ENCODE results near the gene SEMA4D.

The SEMA4D gene

GRCh38 chr9:89339807-89340206, 158.1 kb downstream of the SEMA4D start:
- H3K79me2 ChIP-seq (ENCODE audit: low read length), result no peaks in the 10 kb centered on the region
- no peaks in the 10 kb centered on the region for H3K27me3 ChIP-seq (ENCODE audit: low read depth, low read length)
- H3K4me3 ChIP-seq (ENCODE audit: low read length), result no peak overlapping the region
- H3K4me2 ChIP-seq (ENCODE audit: low read length), result no peak overlapping the region
- no peaks in the 10 kb centered on the region for H4K20me1 ChIP-seq (ENCODE audit: insufficient read depth, low read length)
- no peak overlapping the region for H3K9ac ChIP-seq (ENCODE audit: low read length)
- no peak overlapping the region for H2AFZ ChIP-seq (ENCODE audit: low read depth, low read length)
- no peaks in the 10 kb centered on the region for H3K9me3 ChIP-seq (ENCODE audit: insufficient read depth, low read length)
- peaks cover 55% of the 10 kb centered on the region for H3K36me3 ChIP-seq (replicated peaks; ENCODE audit: low read depth, low read length)
- no peak overlapping the region for H3K27ac ChIP-seq (ENCODE audit: low read length)
- peaks cover 3% of the 10 kb centered on the region for H3K4me1 ChIP-seq (ENCODE audit: low read length)
- TF ChIP-seq CTCF (IDR thresholded peaks at IDR 0.05; ENCODE audit: low read depth, low read length) (no peak), EZH2phosphoT487 (IDR thresholded peaks at IDR 0.05; ENCODE audit: low read depth) (no peak)

GRCh38 chr9:89330513-89330912, 167.4 kb downstream of the SEMA4D start:
- TF ChIP-seq CTCF (IDR thresholded peaks at IDR 0.05; ENCODE audit: low read depth, low read length) (no peak), EZH2phosphoT487 (IDR thresholded peaks at IDR 0.05; ENCODE audit: low read depth) (no peak)
- Histone ChIP-seq H3K4me2 (ENCODE audit: low read length) (no peak overlapping the region), H3K36me3 (replicated peaks; ENCODE audit: low read depth, low read length) (peaks cover 51% of the 10 kb centered on the region), H3K4me3 (ENCODE audit: low read length) (no peak overlapping the region), H3K79me2 (ENCODE audit: low read length) (no peaks in the 10 kb centered on the region), H4K20me1 (ENCODE audit: insufficient read depth, low read length) (no peaks in the 10 kb centered on the region), H3K4me1 (ENCODE audit: low read length) (peaks cover 12% of the 10 kb centered on the region), H3K9ac (ENCODE audit: low read length) (no peak overlapping the region), H3K27ac (ENCODE audit: low read length) (no peak overlapping the region), H3K9me3 (ENCODE audit: insufficient read depth, low read length) (no peaks in the 10 kb centered on the region), H2AFZ (ENCODE audit: low read depth, low read length) (no peak overlapping the region), H3K27me3 (ENCODE audit: low read depth, low read length) (no peaks in the 10 kb centered on the region)

- TF ChIP-seq EZH2phosphoT487 (IDR thresholded peaks at IDR 0.05; ENCODE audit: low read depth) (no peak), CTCF (IDR thresholded peaks at IDR 0.05; ENCODE audit: low read depth, low read length) (no peak)
- H4K20me1 ChIP-seq (ENCODE audit: insufficient read depth, low read length), result no peaks in the 10 kb centered on the region
- peaks cover 11% of the 10 kb centered on the region for H3K4me1 ChIP-seq (ENCODE audit: low read length)
- H3K27ac ChIP-seq (ENCODE audit: low read length), result no peak overlapping the region
- no peak overlapping the region for H3K9ac ChIP-seq (ENCODE audit: low read length)
- no peaks in the 10 kb centered on the region for H3K79me2 ChIP-seq (ENCODE audit: low read length)
- H3K9me3 ChIP-seq (ENCODE audit: insufficient read depth, low read length), result no peaks in the 10 kb centered on the region
- no peak overlapping the region for H3K4me2 ChIP-seq (ENCODE audit: low read length)
- H3K4me3 ChIP-seq (ENCODE audit: low read length), result no peak overlapping the region
- H2AFZ ChIP-seq (ENCODE audit: low read depth, low read length), result no peak overlapping the region
- no peaks in the 10 kb centered on the region for H3K27me3 ChIP-seq (ENCODE audit: low read depth, low read length)
- H3K36me3 ChIP-seq (replicated peaks; ENCODE audit: low read depth, low read length), result peaks cover 51% of the 10 kb centered on the region
These were observed 168.0 kb downstream of the SEMA4D start for GRCh38 chr9:89329917-89330316.

GRCh38 chr9:89328064-89328463, 169.8 kb downstream of the SEMA4D start:
- Histone ChIP-seq H2AFZ (ENCODE audit: low read depth, low read length) (no peak overlapping the region), H3K9ac (ENCODE audit: low read length) (no peak overlapping the region), H3K79me2 (ENCODE audit: low read length) (peaks cover 14% of the 10 kb centered on the region), H3K4me3 (ENCODE audit: low read length) (no peak overlapping the region), H3K27me3 (ENCODE audit: low read depth, low read length) (no peaks in the 10 kb centered on the region), H3K27ac (ENCODE audit: low read length) (no peak overlapping the region), H3K36me3 (replicated peaks; ENCODE audit: low read depth, low read length) (peaks cover 35% of the 10 kb centered on the region), H4K20me1 (ENCODE audit: insufficient read depth, low read length) (no peaks in the 10 kb centered on the region), H3K4me1 (ENCODE audit: low read length) (no peaks in the 10 kb centered on the region), H3K4me2 (ENCODE audit: low read length) (no peak overlapping the region), H3K9me3 (ENCODE audit: insufficient read depth, low read length) (no peaks in the 10 kb centered on the region)
- no peak for TF ChIP-seq CTCF (IDR thresholded peaks at IDR 0.05; ENCODE audit: low read depth, low read length)
- no peak for TF ChIP-seq EZH2phosphoT487 (IDR thresholded peaks at IDR 0.05; ENCODE audit: low read depth)
